CD4-positive, alpha-beta T cell treated with Interferon alpha-2 for 1 hour (primary cell): ENCODE results near the gene GMEB2.

ENCODE experiments used
- DNase-seq, 2 donors: peaks; one replicate each; pipeline ENCODE4 v3.0.0-alpha.2; 2020 to 2022

Gene GMEB2

DNA sequence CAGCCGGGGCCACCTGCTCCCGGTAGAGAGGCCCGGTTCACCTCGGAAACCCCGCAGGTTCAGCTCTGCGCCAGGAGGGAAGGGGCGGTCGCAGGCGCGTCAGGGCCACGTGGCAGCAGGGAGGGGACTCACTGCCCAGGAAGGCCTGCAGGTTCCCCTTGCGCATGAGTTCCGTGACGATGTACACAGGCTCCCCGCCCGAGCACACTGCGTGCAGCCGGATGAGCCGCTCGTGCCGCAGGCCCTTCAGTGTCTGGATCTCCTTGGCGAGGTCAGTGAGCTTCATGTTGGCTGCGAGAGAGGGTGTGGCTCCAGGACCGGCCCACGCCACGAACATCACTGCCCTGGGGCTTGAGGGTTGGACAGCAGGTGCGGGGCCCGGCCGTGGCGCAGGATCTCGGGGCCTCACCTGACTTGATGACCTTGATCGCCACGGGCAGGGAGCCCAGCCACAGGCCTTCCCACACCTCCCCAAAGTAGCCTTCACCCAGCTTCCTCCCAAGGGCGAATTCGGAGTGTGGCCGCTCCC, 84.8 kb downstream of the GMEB2 start:
- no peak for DNase-seq

DNA sequence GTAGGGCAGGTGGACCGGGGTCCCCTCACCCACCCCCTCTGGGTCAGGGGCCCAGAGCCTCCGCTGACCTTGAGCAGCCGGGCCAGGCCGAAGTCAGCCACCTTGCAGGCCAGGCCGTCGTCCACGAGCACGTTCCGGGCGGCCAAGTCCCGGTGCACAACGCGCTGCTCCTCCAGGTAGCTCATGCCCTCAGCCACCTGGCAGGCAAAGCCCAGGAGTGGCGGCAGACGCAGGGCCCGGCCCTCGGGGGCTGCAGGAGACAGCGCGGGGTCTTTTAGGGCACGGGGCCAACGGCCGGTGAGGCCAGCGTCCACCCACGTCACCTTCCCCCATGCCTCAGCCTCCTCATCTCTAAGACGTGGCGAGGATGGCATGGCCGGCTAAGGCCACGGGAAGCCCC, 85.5 kb downstream of the GMEB2 start:
- DNase-seq = no peak

DNA sequence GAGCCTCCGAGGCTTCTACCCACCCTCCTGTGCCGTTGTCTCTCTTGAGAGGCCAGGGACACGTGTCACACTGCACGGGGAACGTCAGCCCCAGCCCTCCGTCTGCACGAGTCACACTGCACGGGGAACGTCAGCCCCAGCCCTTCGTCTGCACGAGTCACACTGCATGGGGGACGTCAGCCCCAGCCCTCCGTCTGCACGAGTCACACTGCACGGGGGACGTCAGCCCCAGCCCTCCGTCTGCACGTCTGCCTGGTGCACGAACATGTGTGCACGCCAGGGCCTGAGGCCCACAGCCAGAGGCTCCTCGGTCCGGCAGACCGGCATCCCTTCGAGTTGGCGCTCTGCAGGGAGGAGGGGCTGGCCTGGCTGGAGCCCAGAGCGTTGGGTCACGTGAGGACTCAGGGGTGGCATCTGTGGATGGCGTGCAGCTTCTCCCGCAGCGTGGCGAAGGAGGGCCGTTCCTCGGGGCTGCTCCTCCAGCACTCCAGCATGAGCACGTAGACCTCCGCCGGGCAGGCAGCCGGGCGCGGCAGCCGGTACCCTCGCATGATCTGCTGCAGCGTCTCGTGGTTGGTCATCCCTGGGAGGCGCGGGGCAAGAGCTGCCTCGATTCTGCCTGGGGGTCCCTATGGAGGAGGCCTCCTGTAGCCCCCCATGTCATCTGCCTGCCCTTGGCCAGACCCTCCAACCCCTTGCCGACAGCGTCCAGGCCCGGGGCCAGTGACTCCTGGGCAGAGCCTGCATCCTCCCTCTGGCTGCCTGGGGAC, 86.3 kb downstream of the GMEB2 start:
- no peak for DNase-seq

DNA sequence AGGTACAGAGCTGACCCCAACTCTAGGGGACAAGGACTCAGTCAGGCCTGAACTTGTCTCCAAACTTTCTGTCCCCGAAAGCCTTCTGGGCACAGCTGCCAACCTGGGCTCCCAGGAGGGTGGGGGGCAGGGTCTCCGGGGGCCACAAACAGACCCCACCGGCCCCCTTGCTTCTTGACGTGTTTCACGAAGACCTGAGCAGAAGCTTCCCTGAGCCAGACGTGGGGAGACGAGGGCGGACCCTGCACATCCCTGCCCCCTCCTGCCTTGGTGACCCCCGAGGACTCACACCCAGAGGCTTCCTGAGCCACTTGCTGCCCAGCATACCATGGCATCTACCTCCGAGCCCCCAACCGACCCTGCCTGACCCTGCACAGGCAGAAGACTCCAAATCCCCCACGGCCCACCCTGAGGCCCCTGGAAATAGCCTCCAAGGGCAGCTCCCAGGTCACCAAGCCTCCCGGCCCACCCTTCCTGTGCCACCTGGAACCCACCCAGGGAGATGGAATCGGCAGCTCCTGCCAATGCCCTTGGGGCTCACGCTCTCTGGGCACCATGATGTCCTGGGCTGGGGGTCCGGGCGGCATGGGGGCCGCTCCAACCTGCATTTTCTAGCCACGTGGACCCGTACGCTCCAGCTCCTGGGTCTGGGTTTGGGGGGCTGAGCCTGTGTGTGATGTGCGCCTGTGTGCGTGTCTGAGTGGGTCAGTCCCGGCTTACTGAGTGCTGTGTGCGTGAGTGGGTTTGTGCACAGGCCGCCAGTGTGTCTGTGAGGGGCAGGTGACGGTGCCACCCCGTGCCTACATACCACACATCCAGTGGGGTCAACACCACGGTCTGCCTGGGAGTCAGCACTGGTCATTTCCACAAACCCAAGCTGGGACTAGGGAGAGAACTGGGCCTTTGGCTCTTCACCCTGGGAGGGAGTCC, 87.2 kb downstream of the GMEB2 start:
- no peak for DNase-seq

DNA sequence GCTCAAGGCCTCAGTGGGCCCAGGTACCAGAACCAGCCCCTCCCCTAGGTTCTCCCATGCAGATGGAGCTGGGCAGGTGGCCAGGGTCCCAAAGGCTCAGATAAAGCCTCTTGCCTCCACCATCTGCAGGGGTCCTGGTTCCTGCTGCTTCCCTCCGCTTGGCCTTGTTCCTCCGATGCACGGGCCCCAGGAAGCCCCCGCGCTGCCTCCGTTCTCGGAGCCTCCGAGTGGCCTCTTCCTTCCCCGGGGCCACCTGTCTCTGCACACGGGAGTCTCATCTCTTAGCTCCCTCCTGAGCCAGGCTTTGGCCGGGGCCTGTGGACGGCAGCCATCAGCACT, 87.8 kb downstream of the GMEB2 start:
- no peak for DNase-seq

DNA sequence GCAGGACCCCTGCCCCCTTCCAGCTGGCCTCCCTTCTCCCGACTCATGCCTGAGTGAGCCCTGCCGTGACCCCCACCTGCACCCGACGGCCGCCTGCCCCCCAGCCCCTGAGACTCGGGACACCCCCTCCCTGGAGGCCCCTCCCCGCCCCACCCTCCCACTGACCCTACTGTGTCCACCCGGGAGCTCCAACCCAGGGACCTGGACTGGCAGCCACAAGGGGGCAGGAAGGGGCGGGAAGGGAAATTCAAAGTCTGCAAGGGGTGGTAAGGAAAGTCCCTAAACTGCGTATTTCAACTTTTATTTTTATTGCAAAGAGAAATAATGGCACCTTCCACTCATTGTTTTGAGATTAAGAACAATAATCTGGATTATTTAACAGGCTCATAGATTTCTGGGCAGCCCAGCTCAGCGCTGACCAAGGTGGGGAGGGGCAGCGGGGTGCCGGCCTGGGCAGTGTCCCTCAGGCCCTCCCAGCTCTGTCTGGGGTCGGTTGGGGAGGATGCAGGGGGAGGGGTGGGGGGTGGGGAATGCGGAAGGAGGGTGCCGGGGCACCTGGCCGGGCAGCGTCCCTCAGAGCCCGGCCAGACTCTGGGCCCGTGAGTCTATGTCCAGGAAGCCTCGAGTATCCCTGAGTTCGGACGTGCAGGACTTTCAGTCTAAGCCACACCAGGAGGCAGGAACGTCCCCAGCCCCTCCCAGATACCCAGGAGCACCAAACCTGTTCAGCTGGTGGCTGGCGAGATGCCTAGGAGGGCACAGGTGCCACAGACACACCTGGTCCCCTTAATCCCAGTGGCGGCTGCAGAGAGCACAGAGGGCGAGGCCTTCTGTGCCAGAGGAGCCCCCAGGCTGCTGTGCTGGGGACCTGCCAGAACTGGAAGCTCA, 88.5 kb downstream of the GMEB2 start:
- DNase-seq = peak; percentile 52 to 72
